Measurements from ENCODE around the gene TRIO. TPM values are rescaled to one million over a fixed set of nuclear protein-coding genes. Genes with fewer than 3 reads are reported as not detected.
A peak's percentile ranks its signal among the peaks of the same experiment; 100 is the strongest.

TRIO gene
- total RNA-seq, 6 experiments from 2014 or later, result 167 to 219 (median 190) TPM

- no peak overlapping the region for H3K4me3 Mint-ChIP-seq
- peaks cover 33% of the 10 kb centered on the region for H3K4me1 Mint-ChIP-seq (ENCODE audit: low read depth)
- no peaks in the 10 kb centered on the region for H3K9me3 Mint-ChIP-seq
- no peak for DNase-seq
- TF ChIP-seq CTCF (IDR thresholded peaks at IDR 0.05), result no peak
- peak overlapping the region; percentile 16; the same call in 1 of the 2 replicates for H3K27ac Mint-ChIP-seq
- H3K36me3 Mint-ChIP-seq (ENCODE audit: low read depth), result peaks cover 43% of the 10 kb centered on the region
- H3K27me3 Mint-ChIP-seq (ENCODE audit: insufficient read depth), result peaks cover 17% of the 10 kb centered on the region
These were observed 143.7 kb downstream of the TRIO start for GRCh38 chr5:14286574-14287421.

DNA sequence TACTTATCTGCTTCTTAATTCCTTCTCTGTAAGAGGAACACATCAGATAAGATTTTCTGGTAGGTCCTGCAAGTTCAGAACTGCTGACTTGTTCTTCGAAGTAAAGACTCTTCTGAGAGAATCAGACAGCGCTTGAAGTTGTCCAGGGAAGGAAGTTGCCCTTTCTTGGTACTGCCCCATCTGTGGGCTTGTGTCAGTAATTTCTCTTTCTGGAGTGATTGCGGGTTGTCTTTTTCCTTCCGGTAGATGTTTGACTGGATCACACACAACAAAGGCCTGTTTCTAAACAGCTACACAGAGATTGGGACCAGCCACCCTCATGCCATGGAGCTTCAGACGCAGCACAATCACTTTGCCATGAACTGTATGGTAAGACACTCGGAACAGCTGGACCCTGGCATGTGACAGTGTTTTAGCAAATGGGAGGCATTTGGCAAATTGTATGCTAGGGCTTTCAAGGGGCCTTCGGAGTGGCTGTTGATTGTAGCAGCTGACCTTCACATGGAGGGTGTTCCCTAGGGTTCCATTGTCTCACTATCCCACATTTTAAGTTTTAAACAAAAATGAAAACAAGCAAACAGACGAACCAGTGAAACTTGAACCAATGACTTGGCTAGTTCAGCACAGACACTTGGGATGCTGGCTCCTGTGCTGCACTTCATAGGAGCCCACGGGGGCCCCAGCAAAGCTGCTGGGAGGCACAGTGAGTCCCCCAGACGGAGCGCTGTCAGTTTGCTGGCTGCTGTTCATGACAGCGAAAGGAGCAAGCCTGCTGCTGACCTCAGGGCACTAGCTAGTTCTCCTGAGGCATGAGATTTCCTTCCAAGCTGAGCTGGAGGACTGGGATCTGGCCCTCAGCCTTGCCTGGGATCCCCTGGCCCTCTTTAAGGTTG, 149.9 kb downstream of the TRIO start:
- no peak for TF ChIP-seq CTCF (IDR thresholded peaks at IDR 0.05)
- no peak for DNase-seq
- H3K36me3 Mint-ChIP-seq (ENCODE audit: low read depth), result peaks cover 68% of the 10 kb centered on the region
- peaks cover 38% of the 10 kb centered on the region for H3K4me1 Mint-ChIP-seq (ENCODE audit: low read depth)
- no peaks in the 10 kb centered on the region for H3K9me3 Mint-ChIP-seq
- H3K4me3 Mint-ChIP-seq, result no peak overlapping the region
- peaks cover 15% of the 10 kb centered on the region for H3K27me3 Mint-ChIP-seq (ENCODE audit: insufficient read depth)
- peak overlapping the region; percentile 64 for H3K27ac Mint-ChIP-seq

- no peak for TF ChIP-seq CTCF (IDR thresholded peaks at IDR 0.05)
- no peak for DNase-seq
- H3K27ac Mint-ChIP-seq, result peak overlapping the region; percentile 27
These were observed 152.5 kb downstream of the TRIO start for GRCh38 chr5:14295610-14296009.

GRCh38 chr5:14296533-14297331, 153.6 kb downstream of the TRIO start:
- no peak overlapping the region for H3K4me3 Mint-ChIP-seq
- peak overlapping the region; percentile 70 for H3K27ac Mint-ChIP-seq
- H3K36me3 Mint-ChIP-seq (ENCODE audit: low read depth), result peaks cover 75% of the 10 kb centered on the region
- H3K4me1 Mint-ChIP-seq (ENCODE audit: low read depth), result peaks cover 52% of the 10 kb centered on the region
- no peak for TF ChIP-seq CTCF (IDR thresholded peaks at IDR 0.05)
- H3K9me3 Mint-ChIP-seq, result no peaks in the 10 kb centered on the region
- DNase-seq, result no peak
- peaks cover 14% of the 10 kb centered on the region for H3K27me3 Mint-ChIP-seq (ENCODE audit: insufficient read depth)

More at GRCh38 chr5:14295610-14296009, 152.5 kb downstream of the TRIO start:
- H3K36me3 Mint-ChIP-seq (ENCODE audit: low read depth), result peaks cover 74% of the 10 kb centered on the region
- H3K9me3 Mint-ChIP-seq, result no peaks in the 10 kb centered on the region
- peaks cover 53% of the 10 kb centered on the region for H3K4me1 Mint-ChIP-seq (ENCODE audit: low read depth)
- peaks cover 15% of the 10 kb centered on the region for H3K27me3 Mint-ChIP-seq (ENCODE audit: insufficient read depth)
- no peak overlapping the region; the same call in 1 of the 2 replicates for H3K4me3 Mint-ChIP-seq

- Mint-ChIP-seq H3K4me3 (peak overlapping the region; percentile 39; the same call in 1 of the 2 replicates), H3K27me3 (ENCODE audit: insufficient read depth) (peaks cover 14% of the 10 kb centered on the region), H3K4me1 (ENCODE audit: low read depth) (peaks cover 46% of the 10 kb centered on the region), H3K36me3 (ENCODE audit: low read depth) (peaks cover 72% of the 10 kb centered on the region), H3K27ac (peak overlapping the region; percentile 70), H3K9me3 (no peaks in the 10 kb centered on the region; the same call in 1 of the 2 replicates)
- DNase-seq, result no peak
- TF ChIP-seq CTCF (IDR thresholded peaks at IDR 0.05), result no peak
These were observed 154.6 kb downstream of the TRIO start for GRCh38 chr5:14297697-14298096.

Measured in HFFc6 (cell line).